GM10248 (cell line): ENCODE measurements around the gene PATJ.

Experiments used
- CTCF ChIA-PET: fragments of 300-600 bp; sonication (Branson Sonifier 250); formaldehyde crosslinking; extraction: SDS; loops from one replicate; lab custom pipeline; 2021; ENCODE audit warnings: antibody characterized with exemption; lab: Yijun Ruan, JAX
- POLR2A ChIA-PET: fragments of 350-650 bp; sonication (Branson Sonifier 250); formaldehyde crosslinking; extraction: SDS; loops from one replicate; lab custom pipeline; 2020; ENCODE audit warnings: antibody characterized with exemption; lab: Yijun Ruan, JAX
- DNase-seq: peaks from one replicate; pipeline ENCODE4 v3.0.0; 2012; ENCODE audit errors: extremely low spot score
- TF ChIP-seq, protein P1 (sequence below): IDR thresholded peaks from 2 replicates; pipeline ENCODE4 v1.5.1; 2012; ENCODE audit warnings: mild to moderate bottlenecking, low read depth; ENCODE audit errors: extremely low read depth, missing control alignments, control extremely low read depth

PATJ gene

DNA sequence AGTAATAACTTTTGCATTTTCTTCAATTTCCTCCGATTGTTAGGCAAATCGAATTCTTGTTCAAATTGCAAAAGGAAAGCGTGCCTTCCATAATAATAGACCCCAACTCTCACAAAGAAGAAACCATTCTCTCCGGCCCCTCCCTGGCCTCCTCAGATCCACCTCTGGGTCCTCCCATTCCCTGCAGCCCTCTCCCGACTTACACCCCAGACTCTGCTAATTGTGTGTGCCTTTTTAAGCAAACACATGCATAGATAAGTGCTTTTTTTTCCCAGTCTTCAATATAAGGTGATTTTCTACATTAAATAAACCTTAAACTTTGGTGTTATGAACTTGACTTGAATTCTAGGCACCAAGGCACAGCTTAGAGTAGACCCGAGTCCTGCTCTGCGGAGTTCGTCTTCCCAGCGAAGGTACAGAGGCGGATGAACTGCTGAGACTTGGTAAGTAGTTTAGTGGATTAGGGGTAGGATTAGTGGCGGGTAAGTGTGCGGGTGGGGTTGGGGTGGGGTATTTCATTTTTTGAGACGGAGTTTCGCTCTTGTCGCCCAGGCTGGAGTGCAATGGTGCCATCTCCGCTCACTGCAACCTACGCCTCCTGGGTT, 453.9 kb downstream of the PATJ start:
- DNase-seq = no peak
- ChIA-PET CTCF (no interaction called here), POLR2A (no interaction called here)
- TF ChIP-seq, protein P1, sequence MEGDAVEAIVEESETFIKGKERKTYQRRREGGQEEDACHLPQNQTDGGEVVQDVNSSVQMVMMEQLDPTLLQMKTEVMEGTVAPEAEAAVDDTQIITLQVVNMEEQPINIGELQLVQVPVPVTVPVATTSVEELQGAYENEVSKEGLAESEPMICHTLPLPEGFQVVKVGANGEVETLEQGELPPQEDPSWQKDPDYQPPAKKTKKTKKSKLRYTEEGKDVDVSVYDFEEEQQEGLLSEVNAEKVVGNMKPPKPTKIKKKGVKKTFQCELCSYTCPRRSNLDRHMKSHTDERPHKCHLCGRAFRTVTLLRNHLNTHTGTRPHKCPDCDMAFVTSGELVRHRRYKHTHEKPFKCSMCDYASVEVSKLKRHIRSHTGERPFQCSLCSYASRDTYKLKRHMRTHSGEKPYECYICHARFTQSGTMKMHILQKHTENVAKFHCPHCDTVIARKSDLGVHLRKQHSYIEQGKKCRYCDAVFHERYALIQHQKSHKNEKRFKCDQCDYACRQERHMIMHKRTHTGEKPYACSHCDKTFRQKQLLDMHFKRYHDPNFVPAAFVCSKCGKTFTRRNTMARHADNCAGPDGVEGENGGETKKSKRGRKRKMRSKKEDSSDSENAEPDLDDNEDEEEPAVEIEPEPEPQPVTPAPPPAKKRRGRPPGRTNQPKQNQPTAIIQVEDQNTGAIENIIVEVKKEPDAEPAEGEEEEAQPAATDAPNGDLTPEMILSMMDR = no peak

DNA sequence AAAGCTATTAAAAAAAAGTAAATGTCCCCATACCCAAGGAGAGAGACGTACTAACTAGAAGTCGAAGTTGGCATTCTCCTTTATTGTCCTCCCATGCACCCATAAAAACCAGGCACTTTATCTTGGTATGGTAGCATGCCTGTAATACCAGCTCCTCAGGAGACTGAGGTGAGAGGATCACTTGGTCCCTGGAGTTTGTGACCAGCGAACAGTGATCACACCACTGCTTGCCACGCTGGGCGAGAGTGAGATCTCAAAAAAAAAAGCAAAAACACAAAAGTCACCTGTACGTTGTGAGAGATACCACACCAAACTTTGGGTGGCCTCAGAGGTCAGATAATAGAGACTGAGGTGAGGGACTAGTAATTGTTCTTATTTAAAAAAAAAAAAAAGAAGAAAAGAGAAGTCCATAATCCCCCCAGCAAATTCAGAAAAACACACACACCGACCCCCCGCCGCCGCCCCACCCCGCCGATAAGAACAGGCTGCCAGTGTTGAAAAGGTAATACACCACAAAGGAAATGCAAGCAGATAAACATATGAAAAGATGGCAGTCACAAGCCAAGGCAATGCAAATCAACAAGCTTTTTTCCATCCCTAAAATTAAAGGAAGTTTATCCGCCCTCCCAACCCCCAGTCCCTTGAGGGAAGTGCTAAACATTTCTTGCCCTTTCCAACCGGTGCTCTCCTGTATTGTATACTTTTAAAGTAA, 455.9 kb downstream of the PATJ start:
- DNase-seq = no peak
- TF ChIP-seq, protein P1 = no peak
- POLR2A ChIA-PET = no interaction called here
- CTCF ChIA-PET = interaction anchor here (1.2 kb wide), 1 partner anchor 23 kb away, joined by 4 read pairs; no protein-coding TSS in a partner anchor

DNA sequence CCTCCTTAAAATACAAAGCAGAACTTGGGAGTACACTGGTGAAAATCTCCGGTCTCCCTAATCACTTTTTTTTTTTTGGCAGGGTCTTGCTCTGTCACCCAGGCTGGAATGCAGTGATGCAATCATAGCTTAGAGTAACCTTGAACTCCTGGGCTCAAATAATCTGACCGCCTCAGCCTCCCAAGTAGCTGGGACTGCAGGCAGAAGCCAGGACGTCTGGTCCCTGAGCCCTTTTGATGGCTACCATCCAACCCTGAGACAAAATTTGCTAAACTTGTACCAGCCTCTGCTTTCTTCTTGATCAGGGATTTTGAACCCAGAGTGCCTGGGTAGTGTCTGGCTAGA, 456.5 kb downstream of the PATJ start:
- ChIA-PET CTCF (no interaction called here), POLR2A (no interaction called here)
- no peak for DNase-seq
- TF ChIP-seq, protein P1 = no peak

DNA sequence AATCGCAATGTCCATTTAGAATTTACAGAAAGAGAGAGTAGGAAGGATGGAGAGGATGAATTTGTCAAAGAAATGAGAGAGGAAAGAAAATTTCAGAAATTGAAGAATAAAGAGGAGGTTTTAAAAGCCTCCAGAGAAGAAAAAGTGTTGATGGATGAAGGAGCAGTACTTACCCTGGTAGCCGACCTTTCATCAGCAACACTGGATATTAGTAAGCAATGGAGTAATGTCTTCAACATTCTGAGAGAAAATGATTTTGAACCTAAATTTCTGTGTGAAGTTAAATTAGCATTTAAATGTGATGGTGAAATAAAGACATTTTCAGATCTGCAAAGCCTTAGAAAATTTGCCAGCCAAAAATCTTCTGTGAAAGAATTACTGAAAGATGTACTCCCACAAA, 464.9 kb downstream of the PATJ start:
- CTCF ChIA-PET = no interaction called here
- POLR2A ChIA-PET = no interaction called here
- TF ChIP-seq, protein P1 = no peak
- no peak for DNase-seq

DNA sequence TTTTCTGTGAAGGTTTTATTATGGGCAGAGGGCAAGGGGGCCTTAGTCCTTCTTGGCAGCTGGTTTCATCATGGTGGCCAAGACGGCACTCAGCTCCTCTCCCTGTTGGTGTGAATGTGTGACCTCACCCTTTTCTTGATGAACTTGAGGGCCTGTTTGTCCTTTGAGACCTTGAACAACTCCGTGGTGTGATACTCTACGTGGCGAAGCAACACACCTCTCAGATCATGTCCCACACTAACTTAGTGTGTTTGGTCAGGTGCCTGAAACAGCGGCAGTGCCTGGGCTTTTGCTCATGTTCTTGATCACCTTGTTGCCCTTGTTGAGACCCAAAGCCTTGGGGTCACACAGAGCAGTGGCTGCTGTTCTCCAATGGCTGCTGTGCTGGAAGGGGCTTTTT, 465.8 kb downstream of the PATJ start:
- POLR2A ChIA-PET = no interaction called here
- CTCF ChIA-PET = no interaction called here

DNA sequence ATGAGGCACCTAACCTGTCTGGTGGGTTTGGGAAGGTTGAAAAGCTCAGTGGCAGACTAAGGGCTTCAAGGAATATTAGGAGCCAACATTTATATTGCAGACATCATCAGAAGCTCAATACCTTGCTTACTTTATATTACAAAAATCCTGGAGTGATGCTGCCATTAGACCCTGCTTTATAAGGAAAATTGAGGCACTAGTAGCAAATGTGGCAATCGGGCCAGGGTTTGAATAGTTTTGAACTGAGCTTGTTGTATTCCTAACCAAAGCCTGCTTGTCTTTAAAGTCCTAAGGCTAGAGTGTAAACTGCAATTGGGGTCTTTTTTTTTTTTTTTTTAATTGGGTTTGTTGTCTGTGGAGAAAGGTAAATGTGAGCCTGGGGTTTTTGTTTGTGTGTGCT, 466.7 kb downstream of the PATJ start:
- POLR2A ChIA-PET = no interaction called here
- CTCF ChIA-PET = no interaction called here
- no peak for DNase-seq
- TF ChIP-seq, protein P1 = no peak

More for the DNA sequence above, 465.8 kb downstream of the PATJ start:
- TF ChIP-seq, protein P1 = no peak
- DNase-seq = no peak
